HG03439 (cell line): ENCODE measurements around the gene NIPAL1.
A peak's percentile ranks its signal among the peaks of the same experiment; 100 is the strongest.
"Not testable (repeated sequence)": the region's sequence is repeated elsewhere in the genome, so short reads cannot be mapped to it uniquely, and the experiment has no call there.

Experiments
- ATAC-seq: cut with Tn5 transposase; IDR thresholded peaks from one replicate; pipeline ENCODE4 v1.9.1; 2021; ENCODE audit warnings: mild to moderate bottlenecking, moderate library complexity; ENCODE audit not compliant: unreplicated experiment

The NIPAL1 gene

GRCh38 chr4:48016141-48017107, at the start of gene NIPAL1, which contains the start of gene CNGA1:
Gene NIPAL1 (plus strand): TSS chr4:48016772. CDS start chr4:48016840, 68 bp downstream.
Gene CNGA1 (minus strand): TSS chr4:48016681. CDS start chr4:47952689, 63,992 bp downstream.
- ATAC-seq, result peak; percentile 95

- ATAC-seq, result no peak
Measured at GRCh38 chr4:47968847-47969246, 47.7 kb upstream of the NIPAL1 start.

GRCh38 chr4:47972181-47972580, 44.4 kb upstream of the NIPAL1 start:
- no peak for ATAC-seq

- no peak for ATAC-seq
Measured at GRCh38 chr4:47972721-47973120, 43.9 kb upstream of the NIPAL1 start.

GRCh38 chr4:47974566-47974965, 42.0 kb upstream of the NIPAL1 start:
- ATAC-seq, result no peak

- ATAC-seq, result no peak
Measured at GRCh38 chr4:47990145-47990544, 26.4 kb upstream of the NIPAL1 start.

- ATAC-seq, result not testable (repeated sequence)
Measured at GRCh38 chr4:47992475-47992874, 24.1 kb upstream of the NIPAL1 start.

GRCh38 chr4:47996021-47996420, 20.6 kb upstream of the NIPAL1 start:
- no peak for ATAC-seq

- no peak for ATAC-seq
Measured at GRCh38 chr4:48002267-48002666, 14.3 kb upstream of the NIPAL1 start.

- ATAC-seq, result not testable (repeated sequence)
Measured at GRCh38 chr4:48003568-48003967, 13.0 kb upstream of the NIPAL1 start.

- ATAC-seq, result no peak
Measured at GRCh38 chr4:48005781-48006180, 10.8 kb upstream of the NIPAL1 start.

- no peak for ATAC-seq
Measured at GRCh38 chr4:48008021-48008596, 8.5 kb upstream of the NIPAL1 start.

- not testable (repeated sequence) for ATAC-seq
Measured at GRCh38 chr4:48010906-48011305, 5.7 kb upstream of the NIPAL1 start.

- no peak for ATAC-seq
Measured at GRCh38 chr4:48011722-48012121, 4.8 kb upstream of the NIPAL1 start.

GRCh38 chr4:48012824-48013223, 3.7 kb upstream of the NIPAL1 start:
- ATAC-seq, result no peak

- no peak for ATAC-seq
Measured at GRCh38 chr4:48015216-48015615, 1.4 kb upstream of the NIPAL1 start.

- ATAC-seq, result no peak
Measured at GRCh38 chr4:48015678-48016077, 894 bp upstream of the NIPAL1 start.

- no peak for ATAC-seq
Measured at GRCh38 chr4:48017108-48017571, 568 bp downstream of the NIPAL1 start.

- no peak for ATAC-seq
Measured at GRCh38 chr4:48018112-48018511, 1.5 kb downstream of the NIPAL1 start.

- ATAC-seq, result no peak
Measured at GRCh38 chr4:48021100-48021499, 4.5 kb downstream of the NIPAL1 start.

- ATAC-seq, result no peak
Measured at GRCh38 chr4:48022192-48022799, 5.7 kb downstream of the NIPAL1 start.
